Stimulated activated CD8-positive, alpha-beta memory T cell treated with anti-CD3 and anti-CD28 coated beads, Interleukin-12 subunit alpha, Interleukin-12 subunit beta, amount 100 ng/mL, for 1 hour (primary cell): Measurements from ENCODE around the gene NUDT22.

Experiments
- DNase-seq: peaks from one replicate; pipeline ENCODE4 v3.0.0-alpha.2; 2020; ENCODE audit warnings: low read depth

The NUDT22 gene

GRCh38 chr11:64275031-64275800 is 49.1 kb downstream of the NUDT22 start:
- no peak for DNase-seq

- no peak for DNase-seq
Measured at GRCh38 chr11:64275841-64276240, 49.8 kb downstream of the NUDT22 start.

GRCh38 chr11:64276653-64277431 is 50.8 kb downstream of the NUDT22 start:
- DNase-seq: no peak

- no peak for DNase-seq
Measured at GRCh38 chr11:64278576-64279190, 52.6 kb downstream of the NUDT22 start.
